Right cardiac atrium (tissue), 5 donors: ENCODE data around the gene AAK1. TPM values are rescaled to one million over a fixed set of nuclear protein-coding genes. Genes with fewer than 3 reads are reported as not detected.
"Not testable (repeated sequence)": the region's sequence is repeated elsewhere in the genome, so short reads cannot be mapped to it uniquely, and the experiment has no call there.

Experiments
- ATAC-seq, 2 donors: fragments of 200-7000 bp; cut with Tn5 transposase; one replicate each; pipeline versions ENCODE4 v1.8.0 to v1.9.1; 2020; ENCODE audit warnings: moderate library complexity in 2 of 2, mild to moderate bottlenecking in 1 of 2
- DNase-seq, 3 donors: peaks; one replicate each; pipeline ENCODE4 v3.0.0-alpha.2; 2020
- H3K27ac ChIP-seq: one replicate; pipeline ENCODE4 v1.5.1; 2013; ENCODE audit warnings: mild to moderate bottlenecking, low read length, control low read depth, moderate library complexity
- H3K27me3 ChIP-seq: one replicate; pipeline ENCODE4 v1.6.1; 2013; ENCODE audit not compliant: control insufficient read depth, insufficient read depth
- H3K4me1 ChIP-seq: one replicate; pipeline ENCODE4 v1.6.1; 2013; ENCODE audit warnings: low read length; ENCODE audit not compliant: control insufficient read depth, insufficient read depth
- H3K4me3 ChIP-seq: one replicate; pipeline ENCODE4 v1.5.1; 2013; ENCODE audit warnings: low read length, control low read depth
- H3K9me3 ChIP-seq: one replicate; pipeline ENCODE4 v1.6.1; 2013; ENCODE audit warnings: low read length; ENCODE audit not compliant: control insufficient read depth
- WGBS: extraction: QIAGEN DNeasy Blood & Tissue Kit; methylation state at CpG from one replicate; pipeline ENCODE4 v1.1.7; 2013; 5-methylcytosine and 5-hydroxymethylcytosine counted together
- intact Hi-C, 4 donors: fragments of 100-400 bp; cut with DNase I; formaldehyde crosslinking; loops; one replicate each; pipeline versions ENCODE4 v1.11.0 to v1.14.0; 2022 to 2023
- polyA plus RNA-seq: library from polyadenylated mRNA; stranded (reverse); fragments of 200-250 nt; gene quantifications from one replicate; pipeline ENCODE4 v1.2.3, GENCODE V29; 2013
- total RNA-seq, 4 donors: library from RNA; stranded (reverse); fragmentation: NEBNext Ultra II Directional; extraction: Animal tissue kit (Norgen Biotek cat#: 25700); gene quantifications; one replicate each; pipeline ENCODE4 v1.2.1, GENCODE V29; 2021
- donor health status: healthy with polysubstance abuse.
- donor health status: DM: no; HTN: yes; CAD: no.
- donor health status: DM: no; HTN: no; CAD: no.
- donor health status: DM: no; HTN: yes; CAD: no; lungs with severe emphysema.
- donor health status: DM: yes; HTN: yes; CAD: no.

The AAK1 gene
- total and polyA plus RNA-seq, 5 donors = 13.8 to 57.5 (median 51.2) TPM

- intact Hi-C loops = no loop called here
- WGBS = 75% methylated on average over 1 of the region's 1 CpG
- H3K4me1 ChIP-seq = peaks cover 13% of the 10 kb centered on the region
- H3K4me3 ChIP-seq = no peak overlapping the region
- DNase-seq (no peak), ATAC-seq (no peak)
- no peak overlapping the region for H3K27ac ChIP-seq
- no peaks in the 10 kb centered on the region for H3K9me3 ChIP-seq
- H3K27me3 ChIP-seq = no peaks in the 10 kb centered on the region
Observed at GRCh38 chr2:69624611-69625010, 18.9 kb downstream of the AAK1 start.

- ATAC-seq (no peak), DNase-seq (no peak)
- H3K27me3 ChIP-seq = no peaks in the 10 kb centered on the region
- peaks cover 15% of the 10 kb centered on the region for H3K4me1 ChIP-seq
- H3K4me3 ChIP-seq = no peak overlapping the region
- intact Hi-C loops = no loop called here
- WGBS = 63% methylated on average over 1 of the region's 1 CpG
- H3K9me3 ChIP-seq = no peaks in the 10 kb centered on the region
- H3K27ac ChIP-seq = no peak overlapping the region
Observed at GRCh38 chr2:69624131-69624530, 19.4 kb downstream of the AAK1 start.

DNA sequence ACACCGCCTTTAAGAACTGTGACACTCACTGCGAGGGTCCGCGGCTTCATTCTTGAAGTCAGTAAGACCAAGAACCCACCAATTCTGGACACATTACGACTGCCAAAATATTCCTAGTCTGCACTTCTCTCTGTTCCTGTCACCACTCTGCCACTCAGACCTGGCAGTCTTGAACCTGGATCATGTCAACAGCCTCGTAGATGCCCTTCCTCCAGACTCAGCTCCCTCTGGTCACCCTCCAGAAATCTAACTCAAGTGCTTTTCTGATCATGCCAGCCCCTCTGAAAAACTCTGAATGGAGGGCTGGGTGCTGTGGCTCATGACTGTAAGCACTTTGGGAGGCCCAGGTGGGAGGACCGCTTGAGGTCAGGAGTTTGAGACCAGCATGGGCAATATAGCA lies 20.3 kb downstream of the AAK1 start:
- peaks cover 23% of the 10 kb centered on the region for H3K4me1 ChIP-seq
- DNase-seq (no peak), ATAC-seq (no peak)

GRCh38 chr2:69622805-69623204 lies 20.7 kb downstream of the AAK1 start:
- intact Hi-C loops, ATAC-seq: not testable (repeated sequence)
- peaks cover 24% of the 10 kb centered on the region for H3K4me1 ChIP-seq

More for the DNA sequence above, 20.3 kb downstream of the AAK1 start:
- Histone ChIP-seq H3K9me3 (no peaks in the 10 kb centered on the region), H3K27me3 (no peaks in the 10 kb centered on the region), H3K27ac (no peak overlapping the region), H3K4me3 (no peak overlapping the region)
- intact Hi-C loops = no loop called here
- 91% methylated on average over 7 of the region's 7 CpGs for WGBS

DNA sequence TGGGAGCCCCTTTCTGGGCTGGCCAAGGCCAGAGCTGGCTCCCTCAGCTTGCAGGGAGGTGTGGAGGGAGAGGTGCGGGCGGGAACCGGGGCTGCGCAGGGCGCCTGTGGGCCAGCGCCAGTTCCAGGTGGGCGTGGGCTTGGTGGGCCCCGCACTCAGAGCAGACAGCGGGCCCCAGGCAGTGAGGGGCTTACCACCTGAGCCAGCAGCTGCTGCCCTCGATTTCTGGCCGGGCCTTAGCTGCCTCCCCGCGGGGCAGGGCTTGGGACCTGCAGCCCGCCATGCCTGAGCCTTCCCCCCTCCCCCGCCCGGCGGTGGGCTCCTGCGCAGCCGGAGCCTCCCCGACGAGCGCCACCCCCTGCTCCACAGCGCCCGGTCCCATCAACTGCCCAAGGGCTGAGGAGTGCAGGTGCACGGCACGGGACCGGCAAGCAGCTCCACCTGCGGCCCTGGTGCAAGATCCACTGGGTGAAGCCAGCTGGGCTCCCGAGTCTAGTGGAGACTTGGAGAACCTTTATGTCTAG lies 21.5 kb downstream of the AAK1 start:
- H3K9me3 ChIP-seq, H3K4me3 ChIP-seq, H3K27ac ChIP-seq, intact Hi-C loops, H3K27me3 ChIP-seq, ATAC-seq: not testable (repeated sequence)
- H3K4me1 ChIP-seq = peaks cover 24% of the 10 kb centered on the region
- WGBS = 96% methylated on average over 29 of the region's 29 CpGs
- DNase-seq = peak in 1 of 3 donors; percentile 58

More at GRCh38 chr2:69622805-69623204, 20.7 kb downstream of the AAK1 start:
- not testable (repeated sequence) for H3K27ac ChIP-seq, H3K4me3 ChIP-seq, DNase-seq, H3K27me3 ChIP-seq, H3K9me3 ChIP-seq
- 96% methylated on average over 10 of the region's 10 CpGs for WGBS

GRCh38 chr2:69621440-69621839 lies 22.1 kb downstream of the AAK1 start:
- ATAC-seq (no peak), DNase-seq (no peak)
- intact Hi-C loops = no loop called here
- Histone ChIP-seq H3K4me1 (peaks cover 24% of the 10 kb centered on the region), H3K27me3 (no peaks in the 10 kb centered on the region), H3K4me3 (no peak overlapping the region), H3K27ac (no peak overlapping the region), H3K9me3 (no peaks in the 10 kb centered on the region)
- 95% methylated on average over 3 of the region's 3 CpGs for whole genome bisulfite sequencing

GRCh38 chr2:69620870-69621269 lies 22.7 kb downstream of the AAK1 start:
- ATAC-seq (no peak), DNase-seq (no peak)
- Histone ChIP-seq H3K9me3 (no peaks in the 10 kb centered on the region), H3K4me3 (no peak overlapping the region), H3K27me3 (no peaks in the 10 kb centered on the region), H3K4me1 (peaks cover 24% of the 10 kb centered on the region), H3K27ac (no peak overlapping the region)
- WGBS = 96% methylated on average over 7 of the region's 7 CpGs
- intact Hi-C loops = no loop called here

DNA sequence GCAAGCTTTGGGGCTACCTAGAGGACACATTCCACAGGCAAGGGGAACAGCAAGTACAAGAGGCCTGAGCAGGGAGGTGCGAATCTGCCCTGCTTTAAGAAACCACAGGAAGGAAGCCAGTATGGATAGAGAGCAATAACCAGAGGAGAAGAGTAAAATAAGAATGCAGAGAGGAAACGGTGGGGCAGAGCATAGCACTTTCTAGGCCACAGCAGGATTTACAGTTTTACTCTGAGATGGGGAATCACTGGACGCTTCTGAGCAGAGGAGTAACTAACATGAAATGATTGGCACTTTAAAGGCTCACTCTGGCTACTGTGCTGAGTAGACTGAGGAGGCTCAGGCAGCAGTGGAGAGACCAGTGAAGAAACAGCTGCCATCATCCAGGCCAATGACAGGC lies 23.8 kb downstream of the AAK1 start:
- WGBS = 48% methylated on average over 3 of the region's 3 CpGs
- DNase-seq = no peak
- ATAC-seq = peak; percentile 8 to 32
- Histone ChIP-seq H3K4me3 (no peak overlapping the region), H3K27me3 (no peaks in the 10 kb centered on the region), H3K27ac (no peak overlapping the region), H3K4me1 (peaks cover 24% of the 10 kb centered on the region), H3K9me3 (no peaks in the 10 kb centered on the region)
- intact Hi-C loops = no loop called here

GRCh38 chr2:69618362-69618761 lies 25.2 kb downstream of the AAK1 start:
- WGBS = 64% methylated on average over 5 of the region's 5 CpGs
- no peak for DNase-seq
- H3K27me3 ChIP-seq = no peaks in the 10 kb centered on the region
- H3K4me3 ChIP-seq = no peak overlapping the region
- intact Hi-C loops = no loop called here
- ATAC-seq = peak in 1 of 2 donors; percentile 64
- H3K27ac ChIP-seq = no peak overlapping the region
- no peaks in the 10 kb centered on the region for H3K9me3 ChIP-seq
- peaks cover 23% of the 10 kb centered on the region for H3K4me1 ChIP-seq

DNA sequence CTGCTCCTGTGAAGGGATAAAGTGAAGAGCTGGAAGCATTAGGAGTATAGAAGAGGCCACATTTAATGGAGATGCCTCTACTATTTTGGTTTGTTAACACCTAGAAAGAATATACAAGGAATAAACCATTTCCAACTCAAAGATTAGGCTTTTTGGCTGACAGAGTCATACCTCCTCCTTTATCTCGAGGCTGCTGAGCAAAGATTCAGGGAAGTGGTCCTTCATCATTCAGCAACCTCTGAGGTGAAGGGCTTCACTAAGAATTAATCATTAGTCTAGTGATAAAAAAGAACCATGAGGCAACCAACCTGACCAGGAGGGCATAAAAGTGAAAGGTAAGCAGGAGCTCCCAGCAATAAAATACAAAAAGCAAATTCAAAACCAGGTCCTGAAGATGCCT lies 25.8 kb downstream of the AAK1 start:
- no peak for DNase-seq
- H3K4me3 ChIP-seq = no peak overlapping the region
- no peaks in the 10 kb centered on the region for H3K9me3 ChIP-seq
- WGBS = 93% methylated on average over 1 of the region's 1 CpG
- no peak overlapping the region for H3K27ac ChIP-seq
- no peaks in the 10 kb centered on the region for H3K27me3 ChIP-seq
- intact Hi-C loops = no loop called here
- H3K4me1 ChIP-seq = peaks cover 20% of the 10 kb centered on the region
- no peak for ATAC-seq

DNA sequence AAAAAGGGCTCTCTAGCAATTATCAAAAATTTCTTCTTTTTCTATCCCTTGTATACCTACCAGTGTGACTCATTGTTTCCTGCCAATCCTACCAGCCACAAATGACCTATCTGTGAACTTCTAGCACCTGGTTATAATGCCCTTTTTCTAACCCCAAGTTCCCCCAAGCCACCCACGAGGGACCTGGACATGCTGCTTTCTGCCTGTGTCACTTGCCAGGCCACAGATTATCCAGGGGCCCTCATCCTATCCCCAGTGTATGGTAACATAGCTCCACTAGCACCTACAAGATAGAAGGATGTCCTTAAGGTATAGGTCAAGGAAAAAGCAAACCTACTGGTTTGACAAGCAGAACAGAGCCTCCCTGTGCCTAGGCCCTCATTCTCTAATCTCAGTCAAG lies 26.8 kb downstream of the AAK1 start:
- WGBS = 70% methylated on average over 1 of the region's 1 CpG
- DNase-seq (no peak), ATAC-seq (no peak)
- intact Hi-C loops = no loop called here
- no peak overlapping the region for H3K27ac ChIP-seq
- H3K4me3 ChIP-seq = no peak overlapping the region
- H3K9me3 ChIP-seq = no peaks in the 10 kb centered on the region
- no peaks in the 10 kb centered on the region for H3K27me3 ChIP-seq
- H3K4me1 ChIP-seq = peaks cover 20% of the 10 kb centered on the region

DNA sequence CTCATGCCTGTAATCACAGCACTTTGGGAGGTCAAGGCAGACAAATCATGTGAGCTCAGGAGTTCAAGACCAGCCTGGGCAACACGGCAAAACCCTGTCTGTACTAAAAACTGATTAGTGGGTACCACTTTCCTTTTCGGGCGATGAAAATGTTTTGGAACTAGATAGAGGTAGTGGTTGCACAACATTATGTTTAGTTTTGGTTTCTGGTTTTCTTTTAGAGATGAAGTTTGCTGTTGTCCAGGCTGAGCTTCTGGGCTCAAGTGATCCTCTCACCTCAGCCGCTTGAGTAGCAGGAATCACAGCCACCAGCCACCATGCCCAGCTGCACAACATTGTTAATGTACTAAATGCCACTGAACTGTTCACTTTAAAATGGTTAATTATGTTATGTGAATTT lies 27.6 kb downstream of the AAK1 start:
- no peaks in the 10 kb centered on the region for H3K9me3 ChIP-seq
- H3K4me1 ChIP-seq = peaks cover 20% of the 10 kb centered on the region
- intact Hi-C loops = no loop called here
- H3K27me3 ChIP-seq = no peaks in the 10 kb centered on the region
- no peak overlapping the region for H3K4me3 ChIP-seq
- no peak overlapping the region for H3K27ac ChIP-seq
- 86% methylated on average over 4 of the region's 4 CpGs for WGBS
- DNase-seq = no peak
- no peak for ATAC-seq
